ENCODE data around the gene MALT1.
A peak's percentile ranks its signal among the peaks of the same experiment; 100 is the strongest.
"Not testable (repeated sequence)": the region's sequence is repeated elsewhere in the genome, so short reads cannot be mapped to it uniquely, and the experiment has no call there.

The MALT1 gene

GRCh38 chr18:58748899-58749595 is 77.8 kb downstream of the MALT1 start:
- TF ChIP-seq CTCF (IDR thresholded peaks at IDR 0.05; ENCODE audit: control insufficient read depth, extremely low read depth, insufficient read depth): no peak
- DNase-seq (ENCODE audit: low read depth): no peak
- H3K4me3 ChIP-seq (ENCODE audit: low read depth, low read length): no peak overlapping the region

- DNase-seq (ENCODE audit: low read depth): no peak
- TF ChIP-seq CTCF (IDR thresholded peaks at IDR 0.05; ENCODE audit: control insufficient read depth, extremely low read depth, insufficient read depth): no peak
- no peak overlapping the region for H3K4me3 ChIP-seq (ENCODE audit: low read depth, low read length)
Measured at GRCh38 chr18:58753976-58754375, 82.7 kb downstream of the MALT1 start.

- no peak for TF ChIP-seq CTCF (IDR thresholded peaks at IDR 0.05; ENCODE audit: control insufficient read depth, extremely low read depth, insufficient read depth)
- H3K4me3 ChIP-seq (ENCODE audit: low read depth, low read length): no peak overlapping the region
- no peak for DNase-seq (ENCODE audit: low read depth)
Measured at GRCh38 chr18:58754544-58755068, 83.3 kb downstream of the MALT1 start.

- H3K4me3 ChIP-seq (ENCODE audit: low read depth, low read length): no peak overlapping the region
- TF ChIP-seq CTCF (IDR thresholded peaks at IDR 0.05; ENCODE audit: control insufficient read depth, extremely low read depth, insufficient read depth): no peak
Measured at GRCh38 chr18:58755304-58756010, 84.2 kb downstream of the MALT1 start.

GRCh38 chr18:58756148-58756547 is 84.9 kb downstream of the MALT1 start:
- DNase-seq (ENCODE audit: low read depth): no peak
- no peak for TF ChIP-seq CTCF (IDR thresholded peaks at IDR 0.05; ENCODE audit: control insufficient read depth, extremely low read depth, insufficient read depth)
- no peak overlapping the region for H3K4me3 ChIP-seq (ENCODE audit: low read depth, low read length)

More at GRCh38 chr18:58755304-58756010, 84.2 kb downstream of the MALT1 start:
- peak; percentile 25 for DNase-seq (ENCODE audit: low read depth)

GRCh38 chr18:58756596-58757240 is 85.5 kb downstream of the MALT1 start:
- no peak for DNase-seq (ENCODE audit: low read depth)
- no peak for TF ChIP-seq CTCF (IDR thresholded peaks at IDR 0.05; ENCODE audit: control insufficient read depth, extremely low read depth, insufficient read depth)
- H3K4me3 ChIP-seq (ENCODE audit: low read depth, low read length): no peak overlapping the region

- not testable (repeated sequence) for DNase-seq (ENCODE audit: low read depth); H3K4me3 ChIP-seq (ENCODE audit: low read depth, low read length)
Measured at GRCh38 chr18:58757351-58757750, 86.1 kb downstream of the MALT1 start.

Data from LNCaP clone FGC (cell line).